CD4-positive, alpha-beta T cell treated with Interleukin-15 for 4 hours (primary cell): ENCODE results near the gene FAM170B.

Experiments
- DNase-seq: peaks from one replicate; pipeline ENCODE4 v3.0.0-alpha.2; 2020; ENCODE audit warnings: low spot score

Gene FAM170B

GRCh38 chr10:49151481-49151880 is 17.7 kb upstream of the FAM170B start:
- no peak for DNase-seq

- DNase-seq = no peak
Observed at GRCh38 chr10:49151025-49151445, 17.2 kb upstream of the FAM170B start.

GRCh38 chr10:49150426-49150825 is 16.6 kb upstream of the FAM170B start:
- no peak for DNase-seq

- no peak for DNase-seq
Observed at GRCh38 chr10:49149881-49150280, 16.1 kb upstream of the FAM170B start.

GRCh38 chr10:49144058-49144720 is 10.4 kb upstream of the FAM170B start:
- DNase-seq = no peak

GRCh38 chr10:49143249-49143648 is 9.4 kb upstream of the FAM170B start:
- no peak for DNase-seq

GRCh38 chr10:49141541-49142332 is 7.9 kb upstream of the FAM170B start:
- no peak for DNase-seq

- no peak for DNase-seq
Observed at GRCh38 chr10:49140304-49141177, 6.7 kb upstream of the FAM170B start.

- no peak for DNase-seq
Observed at GRCh38 chr10:49139846-49140195, 6.0 kb upstream of the FAM170B start.

GRCh38 chr10:49139028-49139845 is 5.4 kb upstream of the FAM170B start:
- DNase-seq = no peak

GRCh38 chr10:49138361-49138891 is 4.6 kb upstream of the FAM170B start:
- DNase-seq = no peak

GRCh38 chr10:49136525-49136924 is 2.7 kb upstream of the FAM170B start:
- no peak for DNase-seq

- DNase-seq = no peak
Observed at GRCh38 chr10:49135575-49136313, 1.9 kb upstream of the FAM170B start.

GRCh38 chr10:49134327-49134726 is 506 bp upstream of the FAM170B start:
- no peak for DNase-seq

- no peak for DNase-seq
Observed at GRCh38 chr10:49132362-49132737, 1.5 kb downstream of the FAM170B start.

- DNase-seq = no peak
Observed at GRCh38 chr10:49131507-49132361, 2.1 kb downstream of the FAM170B start.

- no peak for DNase-seq
Observed at GRCh38 chr10:49129376-49129775, 4.4 kb downstream of the FAM170B start.

GRCh38 chr10:49128854-49129253 is 5.0 kb downstream of the FAM170B start:
- DNase-seq = no peak

- no peak for DNase-seq
Observed at GRCh38 chr10:49123981-49124950, 9.6 kb downstream of the FAM170B start.
